C4-2B (cell line): Measurements from ENCODE around the gene ZBTB48.
A peak's percentile ranks its signal among the peaks of the same experiment; 100 is the strongest.

Source experiments
- H3K27ac ChIP-seq: fragments of 450-650 bp; 2 replicates; pipeline ENCODE4 v1.5.1; 2017
- ZFX ChIP-seq: fragments of 450-650 bp; IDR thresholded peaks from 2 replicates; pipeline ENCODE4 v1.6.1; 2017
- TF ChIP-seq, protein P1 (sequence below): fragments of 450-650 bp; conservative IDR thresholded peaks from 2 replicates; pipeline ENCODE4 v1.5.1; 2017; ENCODE audit warnings: mild to moderate bottlenecking

Gene ZBTB48

DNA sequence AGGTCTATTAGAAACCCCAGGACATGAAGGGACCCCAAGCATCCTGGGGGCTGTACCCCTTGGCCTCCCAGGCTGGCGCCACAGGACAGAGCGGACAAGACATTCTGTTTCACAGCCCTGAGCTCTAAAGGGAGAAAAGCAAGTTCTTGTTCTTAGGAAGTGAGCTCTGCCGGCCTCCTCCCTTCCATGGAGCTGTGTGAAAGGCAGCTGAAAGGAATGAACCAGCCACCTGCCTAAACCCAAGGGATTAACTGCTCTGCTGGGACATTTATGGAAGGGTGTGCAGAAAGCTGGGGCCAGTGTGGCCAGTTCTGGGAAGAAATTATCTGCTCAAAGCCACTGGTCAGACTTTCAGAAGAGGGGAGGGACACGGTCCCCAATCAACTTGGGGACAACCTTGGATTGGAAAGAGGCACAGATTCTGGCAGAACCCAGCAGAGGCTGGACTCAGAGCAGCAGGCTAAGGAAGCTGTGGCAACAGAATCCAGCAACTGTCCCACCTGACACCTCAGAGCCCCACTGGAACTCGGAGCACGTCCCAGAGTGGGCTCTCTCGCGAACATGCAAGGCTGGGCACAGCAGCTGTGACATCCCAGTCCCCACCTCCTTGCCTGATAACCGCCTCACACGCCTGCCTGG is 20.7 kb downstream of the ZBTB48 start:
- no peak for TF ChIP-seq ZFX
- TF ChIP-seq, protein P1, sequence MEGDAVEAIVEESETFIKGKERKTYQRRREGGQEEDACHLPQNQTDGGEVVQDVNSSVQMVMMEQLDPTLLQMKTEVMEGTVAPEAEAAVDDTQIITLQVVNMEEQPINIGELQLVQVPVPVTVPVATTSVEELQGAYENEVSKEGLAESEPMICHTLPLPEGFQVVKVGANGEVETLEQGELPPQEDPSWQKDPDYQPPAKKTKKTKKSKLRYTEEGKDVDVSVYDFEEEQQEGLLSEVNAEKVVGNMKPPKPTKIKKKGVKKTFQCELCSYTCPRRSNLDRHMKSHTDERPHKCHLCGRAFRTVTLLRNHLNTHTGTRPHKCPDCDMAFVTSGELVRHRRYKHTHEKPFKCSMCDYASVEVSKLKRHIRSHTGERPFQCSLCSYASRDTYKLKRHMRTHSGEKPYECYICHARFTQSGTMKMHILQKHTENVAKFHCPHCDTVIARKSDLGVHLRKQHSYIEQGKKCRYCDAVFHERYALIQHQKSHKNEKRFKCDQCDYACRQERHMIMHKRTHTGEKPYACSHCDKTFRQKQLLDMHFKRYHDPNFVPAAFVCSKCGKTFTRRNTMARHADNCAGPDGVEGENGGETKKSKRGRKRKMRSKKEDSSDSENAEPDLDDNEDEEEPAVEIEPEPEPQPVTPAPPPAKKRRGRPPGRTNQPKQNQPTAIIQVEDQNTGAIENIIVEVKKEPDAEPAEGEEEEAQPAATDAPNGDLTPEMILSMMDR = no peak
- peak overlapping the region; percentile 94 for H3K27ac ChIP-seq

GRCh38 chr1:6601049-6601922 is 21.5 kb downstream of the ZBTB48 start:
- TF ChIP-seq, protein P1 = no peak
- no peak for TF ChIP-seq ZFX
- peak overlapping the region; percentile 94 for H3K27ac ChIP-seq

- peak overlapping the region; percentile 94 for H3K27ac ChIP-seq
These were observed 22.3 kb downstream of the ZBTB48 start for GRCh38 chr1:6601923-6602668.

DNA sequence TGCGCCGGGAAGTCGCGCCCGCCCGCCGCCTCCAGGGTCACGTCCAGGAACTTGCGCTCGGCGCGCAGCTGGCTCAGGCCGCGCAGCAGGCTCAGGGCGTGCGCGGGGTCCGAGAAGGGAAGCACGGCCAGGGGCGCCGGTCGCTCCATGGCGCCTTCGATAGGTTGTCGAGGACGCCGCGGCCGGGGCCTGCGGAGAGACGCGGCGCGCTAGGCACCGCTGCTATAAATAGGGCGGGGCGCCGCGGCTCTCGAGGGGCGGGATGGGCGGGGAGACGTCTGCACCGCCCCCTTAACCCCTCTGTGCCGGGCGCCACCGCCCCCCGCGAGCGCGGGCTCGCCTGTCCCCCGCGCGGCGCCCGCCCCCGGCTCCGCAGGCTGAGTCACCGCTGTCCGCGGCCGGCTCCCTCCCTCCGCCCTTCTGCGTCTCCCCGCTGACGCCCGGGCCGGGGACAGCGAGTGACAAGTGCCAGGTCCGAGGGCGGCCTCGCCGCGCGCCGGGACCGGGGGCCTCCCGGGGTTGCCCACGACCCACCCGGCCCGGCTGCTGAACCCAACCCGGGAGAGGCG is 23.0 kb downstream of the ZBTB48 start, which contains the start of gene KLHL21:
TSS of gene KLHL21 (minus strand) at position 201 of the 569 bp plus-strand sequence. CDS start at position 149, 52 bp downstream.
- peak within 1 kb of the TSS; percentile 94 for H3K27ac ChIP-seq
- TF ChIP-seq, protein P1 = no peak
- no peak for TF ChIP-seq ZFX

More at GRCh38 chr1:6601923-6602668, 22.3 kb downstream of the ZBTB48 start:
- TF ChIP-seq, protein P1 = no peak
- TF ChIP-seq ZFX = peak; percentile 94

DNA sequence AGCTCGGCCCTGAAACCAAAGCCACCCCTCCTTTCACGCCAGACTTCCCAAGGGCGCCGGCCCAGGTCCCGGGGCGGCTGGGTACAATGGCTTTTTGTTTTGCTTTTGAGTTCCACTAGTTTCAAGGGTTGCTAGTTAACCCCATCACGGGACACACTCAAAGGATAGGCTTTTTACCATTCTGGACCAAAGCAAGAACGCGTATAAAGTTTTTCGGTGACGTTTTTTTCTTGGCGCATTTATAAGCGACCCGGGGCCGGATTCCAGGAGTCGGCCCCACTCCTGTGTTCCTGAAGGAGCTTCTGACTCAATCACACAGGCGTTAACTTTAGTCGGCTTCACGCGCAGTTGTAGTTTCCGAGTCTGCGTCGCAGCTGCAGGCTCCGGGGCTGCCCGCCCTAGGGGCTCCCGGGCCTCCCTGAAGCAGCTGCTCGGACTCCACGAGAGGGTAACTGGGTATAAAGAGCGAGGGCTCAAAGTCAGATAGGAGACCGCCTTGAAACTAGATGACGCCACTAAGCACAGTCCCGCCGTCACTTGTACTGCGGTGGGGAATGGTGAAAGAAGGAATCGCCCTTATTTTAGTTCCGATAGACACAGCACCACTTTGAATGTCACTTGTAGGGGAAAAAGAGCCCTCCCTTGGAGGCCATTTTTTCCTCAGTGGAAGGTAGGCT is 23.6 kb downstream of the ZBTB48 start:
- TF ChIP-seq, protein P1 = no peak
- no peak for TF ChIP-seq ZFX
- H3K27ac ChIP-seq = peak overlapping the region; percentile 94

GRCh38 chr1:6603915-6604558 is 24.2 kb downstream of the ZBTB48 start:
- TF ChIP-seq, protein P1 = no peak
- no peak for TF ChIP-seq ZFX
- H3K27ac ChIP-seq = no peak overlapping the region; the same call in 1 of the 2 replicates
